GM21423 (cell line): ENCODE data around the gene TSPAN4.

Experiments
- ATAC-seq: cut with Tn5 transposase; IDR thresholded peaks from one replicate; pipeline ENCODE4 v1.9.1; 2021; ENCODE audit warnings: mild to moderate bottlenecking, moderate library complexity; ENCODE audit not compliant: unreplicated experiment

Gene TSPAN4

GRCh38 chr11:904380-904779 is 61.7 kb downstream of the TSPAN4 start:
- no peak for ATAC-seq

- ATAC-seq: no peak
These were observed 63.3 kb downstream of the TSPAN4 start for GRCh38 chr11:905952-906351.

GRCh38 chr11:907668-908067 is 65.0 kb downstream of the TSPAN4 start:
- ATAC-seq: no peak

- no peak for ATAC-seq
These were observed 65.6 kb downstream of the TSPAN4 start for GRCh38 chr11:908273-908672.

GRCh38 chr11:909406-909805 is 66.8 kb downstream of the TSPAN4 start:
- ATAC-seq: no peak

- ATAC-seq: no peak
These were observed 67.5 kb downstream of the TSPAN4 start for GRCh38 chr11:910044-910588.

GRCh38 chr11:910589-911030 is 68.0 kb downstream of the TSPAN4 start, which contains the start of gene CHID1:
CHID1 (minus strand) TSS chr11:910810; CDS start chr11:904816, 5,994 bp downstream.
- ATAC-seq: peak; percentile 90

- peak; percentile 30 for ATAC-seq
These were observed 68.6 kb downstream of the TSPAN4 start for GRCh38 chr11:911031-911889.

- ATAC-seq: no peak
These were observed 69.2 kb downstream of the TSPAN4 start for GRCh38 chr11:911890-912219.

- no peak for ATAC-seq
These were observed 69.6 kb downstream of the TSPAN4 start for GRCh38 chr11:912266-912665.

GRCh38 chr11:913043-913442 is 70.4 kb downstream of the TSPAN4 start:
- no peak for ATAC-seq

GRCh38 chr11:914204-914603 is 71.6 kb downstream of the TSPAN4 start:
- no peak for ATAC-seq

- no peak for ATAC-seq
These were observed 72.3 kb downstream of the TSPAN4 start for GRCh38 chr11:914747-915501.
